CD4-positive, alpha-beta T cell treated with Interleukin-15 for 4 hours (primary cell): ENCODE measurements around the gene MGA.
"Not testable (repeated sequence)": the region's sequence is repeated elsewhere in the genome, so short reads cannot be mapped to it uniquely, and the experiment has no call there.

Experiments used
- DNase-seq: peaks from one replicate; pipeline ENCODE4 v3.0.0-alpha.2; 2020; ENCODE audit warnings: low spot score

The MGA gene

DNA sequence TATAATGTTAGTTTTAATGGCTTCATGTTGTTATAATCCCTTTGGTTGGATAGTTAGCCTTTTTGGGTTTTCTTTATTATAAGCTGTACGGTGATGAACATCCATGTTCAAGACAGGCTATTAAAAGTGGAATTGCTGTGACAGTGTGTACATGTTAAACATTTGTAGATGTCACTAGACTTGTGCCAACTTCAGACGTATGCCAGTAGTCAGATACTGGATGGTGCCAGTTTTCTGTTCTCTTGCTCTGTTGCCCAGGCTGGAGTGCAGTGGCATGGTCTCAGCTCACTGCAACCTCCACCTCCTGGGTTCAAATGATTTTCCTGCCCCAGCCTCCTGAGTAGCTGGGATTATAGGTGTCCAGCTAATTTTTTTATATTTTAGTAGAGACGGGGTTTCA lies 54.1 kb downstream of the MGA start:
- DNase-seq: no peak

DNA sequence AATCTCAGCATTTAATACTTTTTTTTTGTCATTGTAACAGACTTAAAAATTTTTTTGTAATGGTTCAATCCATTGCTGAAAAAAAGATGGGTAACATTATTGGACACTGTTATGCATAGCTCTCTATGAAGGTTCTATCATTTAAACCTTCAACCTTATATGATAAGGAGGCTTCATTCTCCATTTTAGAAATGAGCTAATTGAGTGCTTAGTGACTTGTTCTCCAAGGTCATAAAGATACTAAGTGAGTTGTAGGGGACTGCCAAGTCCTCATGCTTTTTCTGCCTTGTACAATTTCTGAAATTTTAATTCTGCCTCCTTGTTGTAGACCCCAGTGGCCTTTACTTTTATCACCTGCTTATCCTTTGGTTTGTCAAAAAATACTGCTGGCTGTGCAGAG lies 56.7 kb downstream of the MGA start:
- DNase-seq: no peak

DNA sequence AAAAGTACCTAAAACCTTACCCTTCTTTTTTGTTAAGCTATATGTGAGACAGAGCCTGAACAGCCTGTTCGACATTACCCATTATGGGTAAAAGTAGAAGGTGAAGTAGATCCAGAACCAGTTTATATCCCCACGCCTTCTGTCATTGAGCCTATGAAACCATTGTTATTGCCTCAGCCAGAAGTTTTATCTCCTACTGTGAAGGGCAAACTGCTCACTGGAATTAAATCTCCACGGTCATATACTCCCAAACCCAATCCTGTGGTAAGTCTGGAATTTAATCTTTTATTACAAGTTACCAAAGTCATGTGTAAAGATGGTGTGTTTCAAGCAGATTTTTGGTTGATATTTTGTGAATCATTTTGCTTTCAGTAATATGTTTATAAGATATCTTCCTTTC lies 66.9 kb downstream of the MGA start:
- no peak for DNase-seq

DNA sequence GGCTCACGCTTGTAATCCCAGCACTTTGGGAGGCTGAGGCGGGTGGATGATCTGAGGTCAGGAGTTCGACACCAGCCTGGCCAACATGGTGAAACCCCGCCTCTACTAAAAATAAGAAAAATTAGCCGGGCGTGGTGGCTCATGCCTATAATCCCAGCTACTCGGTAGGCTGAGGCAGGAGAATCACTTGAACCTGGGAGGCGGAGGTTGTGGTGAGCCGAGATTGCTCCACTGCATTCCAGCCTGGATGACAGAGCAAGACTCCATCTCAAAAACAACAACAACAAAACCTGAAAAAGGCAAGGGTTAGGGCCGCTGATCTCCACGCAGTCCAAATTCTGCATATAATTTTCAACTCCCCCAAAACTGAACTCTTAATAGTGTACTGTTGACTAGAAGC lies 67.9 kb downstream of the MGA start:
- DNase-seq: not testable (repeated sequence)

DNA sequence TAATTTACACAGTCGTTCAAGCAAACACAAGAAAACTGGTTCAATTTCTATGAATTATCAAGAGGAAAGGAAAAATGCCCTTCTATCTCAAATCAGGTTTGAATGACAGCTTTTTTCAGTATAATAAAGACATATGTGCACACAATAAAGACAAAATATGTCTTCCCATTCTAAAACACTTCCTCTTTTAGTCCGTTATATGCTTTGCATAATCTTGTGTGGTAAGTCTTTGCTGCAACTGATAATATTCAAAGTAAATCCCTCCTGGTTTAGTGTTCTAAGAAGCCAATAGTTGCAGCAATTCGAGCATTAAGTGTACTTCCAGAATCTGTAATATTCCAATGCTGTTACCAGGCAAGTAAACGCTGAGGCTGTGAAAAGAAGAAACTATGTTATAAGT lies 70.3 kb downstream of the MGA start:
- DNase-seq: no peak

DNA sequence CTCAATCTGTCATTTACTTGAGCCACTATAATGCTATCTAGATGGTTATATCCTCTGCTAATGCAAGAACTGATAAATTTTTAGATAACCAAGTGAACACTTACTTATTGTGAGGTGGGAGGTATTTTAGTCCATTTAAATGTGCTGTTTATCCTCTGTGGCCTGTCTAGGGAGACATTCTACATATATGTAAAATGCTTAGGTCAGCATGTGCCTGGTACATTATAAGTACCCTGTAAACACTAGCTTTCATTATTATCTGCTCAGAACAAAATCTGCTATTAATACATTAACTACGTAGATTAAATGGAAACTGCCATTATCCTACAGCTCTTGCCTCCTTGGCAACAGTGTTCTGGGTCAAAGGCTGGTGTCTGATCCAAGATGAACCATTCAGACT lies 72.3 kb downstream of the MGA start:
- no peak for DNase-seq

DNA sequence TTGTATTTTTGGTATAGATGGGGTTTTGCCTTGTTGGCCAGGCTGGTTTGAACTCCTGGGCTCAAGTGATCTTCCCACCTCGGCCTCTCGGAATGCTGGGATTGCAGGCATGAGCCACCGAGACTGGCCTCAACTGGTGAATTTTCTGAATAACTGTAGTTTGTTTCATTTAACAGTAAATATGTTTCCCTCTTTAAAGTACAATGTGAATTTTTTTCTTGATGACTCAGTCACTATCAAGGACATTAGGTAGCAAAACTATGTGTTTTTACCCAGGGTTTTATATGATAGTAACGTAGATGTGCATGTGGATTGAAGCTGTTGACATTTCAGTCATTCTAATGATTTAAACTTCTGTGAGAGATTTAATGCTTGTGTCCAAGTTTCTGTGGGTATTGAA lies 73.9 kb downstream of the MGA start:
- no peak for DNase-seq

DNA sequence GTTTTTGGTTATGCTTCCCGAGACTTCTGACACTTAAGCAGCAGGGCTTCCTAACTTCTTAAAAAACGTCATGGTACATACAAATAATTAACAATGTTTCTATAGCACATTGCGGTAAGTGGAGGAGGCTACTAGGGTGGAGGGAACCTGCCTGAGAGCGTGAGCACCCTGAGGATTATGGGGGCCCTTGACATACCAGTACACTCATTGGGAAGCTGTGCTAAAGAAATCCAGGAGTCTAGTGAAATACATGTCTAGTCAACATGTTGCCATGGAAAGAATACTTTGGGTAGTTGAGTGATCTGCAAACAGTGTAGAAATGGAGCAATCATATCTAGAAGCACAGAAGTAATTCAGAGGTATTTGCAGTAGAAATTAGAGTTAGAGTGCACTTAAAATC lies 74.8 kb downstream of the MGA start:
- DNase-seq: no peak

DNA sequence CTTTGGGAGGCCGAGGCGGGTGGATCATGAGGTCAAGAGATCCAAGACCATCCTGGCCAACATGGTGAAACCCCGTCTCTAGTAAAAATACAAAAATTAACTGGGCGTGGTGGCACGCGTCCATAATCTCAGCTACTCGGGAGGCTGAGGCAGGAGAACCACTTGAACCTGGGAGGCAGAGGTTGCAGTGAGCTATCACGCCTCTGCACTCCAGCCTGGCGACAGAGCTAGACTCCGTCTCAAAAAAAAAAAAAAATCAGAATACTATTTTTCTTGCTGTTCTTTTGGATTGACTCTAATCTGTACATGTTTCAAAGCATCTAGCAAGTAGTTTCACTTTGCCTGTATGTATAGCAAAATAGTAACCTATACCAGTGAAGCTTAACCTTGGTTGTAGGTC lies 75.3 kb downstream of the MGA start:
- not testable (repeated sequence) for DNase-seq

DNA sequence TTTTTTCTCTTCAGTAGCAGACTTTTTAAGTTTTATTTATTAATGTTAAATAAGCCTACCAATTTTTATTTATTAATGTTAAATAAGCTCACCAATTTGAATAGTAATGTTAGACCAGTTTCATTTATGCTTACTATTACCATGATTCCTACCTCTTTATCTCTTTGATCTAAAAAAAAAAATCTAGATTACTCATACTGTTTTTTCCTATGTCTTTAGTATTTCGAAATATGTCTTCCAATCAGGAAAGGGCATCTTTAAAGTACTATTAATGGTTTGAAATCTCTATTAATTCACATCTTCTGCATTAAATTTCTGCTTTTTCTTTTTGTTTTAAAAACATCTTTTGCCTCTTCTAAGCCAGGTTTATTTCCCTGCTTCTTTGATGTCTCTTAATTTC lies 86.6 kb downstream of the MGA start:
- DNase-seq: no peak

DNA sequence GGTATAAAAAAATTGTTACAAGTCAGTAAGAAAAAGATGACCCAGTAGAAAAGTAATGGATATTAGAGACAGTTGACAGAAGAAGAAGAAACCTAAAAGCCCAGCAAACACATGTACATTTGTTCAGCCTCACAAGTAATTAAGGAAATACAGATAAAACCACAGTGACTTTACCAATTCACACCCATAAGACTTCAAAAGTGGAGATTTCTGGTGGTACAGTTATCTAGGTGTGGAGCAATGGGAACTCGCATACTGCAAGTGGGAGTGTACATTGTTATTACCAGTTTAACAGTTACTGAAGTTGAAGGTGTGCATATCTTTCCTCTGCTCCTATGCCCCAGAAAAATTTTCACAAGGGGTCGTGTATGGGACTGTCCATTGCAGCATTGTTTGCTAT lies 96.0 kb downstream of the MGA start:
- DNase-seq: no peak

DNA sequence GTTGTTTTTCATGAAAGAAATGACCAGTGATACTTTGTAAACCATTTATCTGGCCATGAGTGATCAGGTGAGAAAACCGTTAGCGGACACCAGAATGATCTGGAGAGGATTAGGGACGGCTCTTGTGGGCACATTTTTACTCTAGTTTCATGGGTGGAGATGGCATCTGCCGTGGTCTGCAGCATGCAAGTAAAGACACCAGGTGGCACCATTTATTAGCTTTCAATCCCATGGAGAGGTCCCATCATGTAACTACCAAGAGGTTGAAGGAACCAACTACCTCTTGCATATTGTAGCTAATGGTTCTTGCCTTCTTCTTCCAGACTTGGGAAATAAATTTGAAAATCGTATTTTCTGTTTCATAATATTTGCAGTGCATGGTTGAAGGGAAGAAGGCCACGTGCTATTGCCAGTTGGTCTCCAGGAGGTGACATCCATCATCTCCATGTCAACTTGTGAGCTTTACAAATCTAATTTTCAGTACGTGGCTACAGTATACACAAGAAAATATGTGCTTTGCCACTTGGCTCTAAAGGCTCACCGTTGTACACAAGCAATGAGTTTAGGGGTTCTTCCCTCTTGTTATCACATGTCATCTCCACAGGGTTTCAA lies 112.6 kb downstream of the MGA start:
- peak; percentile 73 for DNase-seq

DNA sequence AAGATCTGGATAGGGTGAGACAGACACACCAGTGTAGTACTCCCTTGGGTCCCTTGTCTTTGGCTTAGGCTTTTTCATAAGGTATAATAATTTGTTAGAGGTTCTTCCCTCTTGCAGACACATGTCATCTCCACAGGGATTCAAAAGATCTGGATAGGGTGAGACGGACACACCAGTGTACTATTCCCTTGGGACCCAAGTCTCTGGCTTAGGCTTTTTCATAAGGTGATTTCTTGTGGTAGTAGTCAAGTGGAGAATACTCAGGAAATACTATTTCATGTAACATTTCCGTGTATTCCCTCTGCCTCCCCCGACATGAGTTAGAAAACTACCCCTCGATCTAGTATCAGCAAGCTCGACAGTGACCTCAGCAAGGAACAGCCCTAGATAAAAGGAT lies 113.1 kb downstream of the MGA start:
- no peak for DNase-seq

DNA sequence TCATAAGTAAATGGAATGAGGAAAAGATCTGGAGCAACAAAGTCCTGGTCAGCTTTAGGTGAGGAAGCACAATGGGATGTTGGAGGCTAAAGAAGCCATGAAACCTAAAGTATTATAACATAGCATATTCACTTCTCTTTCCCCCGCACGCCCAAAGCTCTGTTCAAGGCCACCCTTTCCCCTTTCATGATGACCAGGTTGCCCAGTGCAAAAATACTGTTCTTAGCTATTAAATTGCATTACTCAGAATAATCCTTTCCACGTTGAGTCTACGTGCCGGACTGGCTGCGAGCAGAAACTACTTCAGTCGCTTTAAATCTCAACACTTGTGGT lies 113.5 kb downstream of the MGA start:
- no peak for DNase-seq

DNA sequence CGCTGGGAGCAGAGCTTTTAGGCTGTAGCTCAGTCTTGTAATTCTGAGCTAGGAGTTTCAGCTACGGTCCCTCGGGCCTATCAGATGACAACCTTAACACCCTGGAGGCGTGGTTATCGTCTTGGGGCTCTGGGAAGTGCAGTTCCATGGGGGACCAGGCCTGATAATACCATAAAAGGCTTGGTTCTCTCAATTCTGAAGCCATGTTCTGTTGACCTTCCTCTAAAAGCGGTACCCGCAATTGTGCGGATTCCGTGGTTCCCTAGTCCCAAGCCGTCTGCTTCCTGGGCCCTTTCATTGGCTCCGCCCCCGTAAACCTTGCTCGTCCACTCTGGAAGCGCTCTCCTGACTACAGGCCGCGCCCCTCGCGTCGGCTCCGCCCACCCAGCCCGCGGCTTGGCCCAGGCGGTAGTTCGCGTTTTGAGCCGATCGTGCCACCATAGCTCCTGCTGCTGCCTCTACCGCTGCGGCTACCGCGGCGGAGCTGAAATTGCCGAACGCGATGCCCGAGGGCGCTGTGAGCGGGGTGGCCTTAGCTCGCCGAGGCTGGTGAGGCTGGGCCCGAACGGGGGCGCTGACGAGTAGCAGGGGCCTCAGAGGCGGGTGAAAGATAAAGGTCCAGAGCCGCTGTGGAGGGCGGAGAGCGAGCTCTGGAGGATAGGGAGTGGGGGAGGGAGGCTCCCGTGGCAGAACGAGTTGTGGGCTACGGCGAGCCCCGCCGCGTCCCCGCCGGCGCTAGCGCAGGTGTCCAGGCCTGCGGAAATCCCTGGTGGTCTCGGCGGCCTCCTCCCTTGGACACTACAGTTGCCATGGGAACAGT lies 114.1 kb downstream of the MGA start, which contains the start of gene MAPKBP1:
TSS of gene MAPKBP1 (plus strand) at position 423 of the 820 bp plus-strand sequence. CDS start 792 bp downstream, outside the sequence.
- DNase-seq: peak; percentile 97

DNA sequence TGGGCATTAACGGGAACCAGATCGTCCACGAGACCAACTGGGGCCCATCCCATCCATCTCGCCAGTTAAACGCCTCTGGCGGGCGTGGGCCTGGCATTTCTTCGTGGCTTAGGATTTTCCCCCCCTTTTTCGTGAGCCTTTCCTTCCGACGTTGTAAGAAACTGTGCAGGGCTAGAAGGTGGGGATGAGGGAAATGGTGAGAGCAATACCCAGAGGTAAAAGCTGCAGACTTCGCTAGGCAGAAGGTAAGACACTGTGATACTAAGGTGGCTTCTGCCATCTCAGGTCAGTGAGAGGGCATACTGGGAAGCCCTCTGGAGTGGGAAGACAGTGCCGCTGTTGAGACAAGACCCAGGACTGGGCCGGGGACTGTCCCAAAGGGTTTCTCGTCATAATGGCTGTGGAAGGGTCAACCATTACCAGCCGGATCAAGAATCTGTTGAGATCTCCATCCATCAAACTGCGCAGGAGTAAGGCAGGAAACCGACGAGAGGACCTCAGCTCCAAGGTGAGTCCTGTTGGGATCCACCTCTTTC lies 114.7 kb downstream of the MGA start:
- no peak for DNase-seq

DNA sequence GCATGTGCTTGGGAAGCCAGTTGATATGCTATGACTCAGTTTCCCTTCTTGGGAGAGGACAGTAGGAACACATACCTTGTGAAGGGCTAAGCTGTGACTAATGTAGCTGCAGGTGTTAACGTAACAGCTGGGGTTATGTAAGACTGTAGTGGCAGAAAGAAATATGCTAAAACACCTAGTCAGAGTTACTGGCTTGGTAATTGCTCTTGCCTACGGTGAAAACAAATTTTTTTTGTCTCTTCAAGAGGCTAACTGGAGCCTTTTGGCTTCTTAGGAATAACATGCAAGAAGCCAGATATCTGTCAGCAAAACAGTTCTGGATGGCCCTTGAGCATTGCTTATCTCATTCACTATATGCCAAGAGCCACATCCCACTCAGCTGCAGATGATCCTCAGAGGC lies 115.4 kb downstream of the MGA start:
- DNase-seq: no peak

DNA sequence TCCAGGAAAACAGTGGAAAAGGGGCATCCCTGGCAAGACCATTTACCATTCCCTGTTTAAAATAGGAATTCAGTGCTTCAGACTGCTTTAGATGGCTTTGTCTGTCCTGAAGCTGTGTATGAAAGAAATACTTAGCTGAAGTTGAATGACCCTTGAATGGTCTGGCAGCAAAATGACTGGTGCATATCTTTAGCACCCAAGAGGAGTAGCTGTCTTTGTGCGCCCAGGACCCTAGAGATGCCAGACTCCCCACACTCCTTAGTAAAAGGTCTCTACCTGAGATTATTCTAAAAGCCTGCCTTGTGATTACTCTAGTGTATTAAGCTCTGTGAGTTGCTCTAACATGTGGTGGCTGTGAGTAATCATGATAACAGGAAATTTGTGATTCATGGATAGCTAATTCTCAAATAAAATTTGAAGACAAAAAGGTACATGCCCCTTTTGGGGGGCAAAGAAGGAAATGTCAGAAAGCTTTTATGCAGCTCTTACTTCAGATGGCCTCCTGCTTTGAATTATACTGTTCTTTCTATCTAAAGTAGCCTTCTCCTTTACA lies 117.3 kb downstream of the MGA start:
- DNase-seq: peak; percentile 7

DNA sequence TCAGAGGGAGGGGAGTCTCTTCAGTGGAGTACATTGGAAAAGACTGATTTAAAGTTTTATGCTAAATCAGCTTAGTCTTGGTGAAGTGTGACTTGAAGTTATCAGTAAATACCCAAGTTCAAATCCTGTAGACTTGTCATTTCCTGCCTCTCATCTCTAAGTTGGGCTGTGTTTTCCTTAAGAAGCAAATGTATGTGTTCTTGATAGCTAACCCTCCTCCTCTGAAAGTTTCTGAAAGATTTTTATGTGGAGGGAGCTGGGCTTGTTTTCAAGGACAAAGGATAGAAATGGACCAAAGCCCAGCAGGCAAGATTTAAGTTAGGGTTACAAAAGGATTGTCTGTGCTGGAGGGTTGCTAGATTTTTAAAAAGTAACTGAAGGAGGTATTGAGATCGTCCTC lies 118.3 kb downstream of the MGA start:
- DNase-seq: no peak

DNA sequence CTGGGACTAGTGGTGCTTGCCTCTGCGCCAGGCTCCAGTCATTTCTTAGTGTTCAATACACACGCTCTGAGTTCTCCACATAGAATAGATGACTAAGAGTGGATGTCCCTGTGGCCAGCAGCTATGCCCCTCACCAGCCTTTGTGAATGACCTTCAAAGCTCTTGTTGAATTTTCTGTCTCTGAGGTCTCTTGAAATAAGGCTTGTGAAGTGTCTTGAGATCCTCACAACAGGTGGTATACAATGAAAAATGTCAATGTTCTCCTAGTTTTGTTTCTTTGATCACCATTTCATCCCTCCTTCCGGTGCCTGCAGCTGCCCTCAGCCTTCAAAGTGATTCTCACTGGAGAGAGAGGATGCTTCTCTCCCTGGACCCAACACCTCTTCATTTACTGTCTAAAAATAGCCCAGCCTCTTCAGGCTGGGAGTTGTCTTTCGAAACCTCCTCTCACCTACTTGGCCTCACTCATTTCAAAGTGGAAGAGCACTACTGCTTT lies 119.5 kb downstream of the MGA start:
- no peak for DNase-seq

DNA sequence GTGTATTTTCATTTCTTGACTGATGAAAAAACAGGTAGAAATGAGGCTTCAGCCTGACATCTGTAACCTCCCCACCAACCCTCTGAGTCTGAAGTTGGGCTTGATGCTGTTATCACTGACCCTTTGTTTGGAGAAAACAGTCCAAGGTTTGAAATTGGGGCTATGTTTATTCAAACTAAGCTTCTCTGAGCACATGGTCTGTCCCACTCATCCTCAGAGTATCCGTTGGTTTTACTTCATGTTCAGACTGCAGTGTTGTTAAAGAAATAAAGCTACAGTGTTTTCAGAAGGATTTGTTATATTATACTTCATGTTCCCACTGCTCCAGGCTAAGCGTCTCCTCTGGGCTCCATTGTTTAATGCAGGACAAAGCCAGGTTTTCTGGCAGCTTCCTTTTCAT lies 120.1 kb downstream of the MGA start:
- DNase-seq: no peak

DNA sequence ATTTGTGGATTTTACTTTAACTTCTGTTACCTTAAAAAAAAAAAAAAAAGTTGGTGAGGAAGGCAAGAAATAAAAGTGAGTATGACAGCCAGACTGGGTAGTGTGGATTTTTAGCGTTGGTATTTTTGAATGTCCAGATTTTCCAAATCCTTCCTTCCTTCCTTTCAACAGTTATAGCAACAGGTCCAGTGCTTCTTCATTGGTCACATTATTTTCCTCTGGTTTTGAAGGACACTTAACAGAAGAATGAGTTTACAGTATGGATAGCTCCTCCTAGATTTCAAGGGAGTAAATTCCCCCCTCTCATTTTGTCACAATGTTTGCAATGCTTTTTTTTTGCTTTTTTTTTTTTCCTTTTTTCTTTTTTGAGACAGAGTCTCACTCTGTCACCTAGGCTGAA lies 120.5 kb downstream of the MGA start:
- DNase-seq: no peak
